Epithelial cell of proximal tubule (primary cell): ENCODE measurements around the gene DCST2. TPM values are rescaled to one million over a fixed set of nuclear protein-coding genes. Genes with fewer than 3 reads are reported as not detected.

Source experiments
- DNase-seq: peaks from one replicate; pipeline ENCODE4 v3.0.0-alpha.2; 2011; ENCODE audit warnings: low read depth
- H3K4me3 ChIP-seq: 2 replicates; pipeline ENCODE4 v1.5.1; 2011; ENCODE audit warnings: low read depth, mild to moderate bottlenecking, low read length
- CTCF ChIP-seq: conservative IDR thresholded peaks from 2 replicates; pipeline ENCODE4 v1.5.1; 2012; ENCODE audit warnings: low read depth, mild to moderate bottlenecking, low read length
- total RNA-seq: library from RNA; depleted of rRNA; stranded (reverse); fragments of >200 nt; gene quantifications from 2 replicates; pipeline ENCODE4 v1.2.3, GENCODE V29; 2015

Gene DCST2
- total RNA-seq, 1 donor from 2014 or later, result 0.12 TPM

GRCh38 chr1:155035936-155036335 is 2.4 kb upstream of the DCST2 start:
- DNase-seq, result no peak
- no peak for TF ChIP-seq CTCF
- H3K4me3 ChIP-seq, result no peak overlapping the region

GRCh38 chr1:155034318-155035208 is 982 bp upstream of the DCST2 start:
- H3K4me3 ChIP-seq, result no peak overlapping the region
- no peak for DNase-seq
- no peak for TF ChIP-seq CTCF

GRCh38 chr1:155032886-155033285 is 695 bp downstream of the DCST2 start:
- TF ChIP-seq CTCF, result no peak
- DNase-seq, result no peak

GRCh38 chr1:155030899-155031298 is 2.7 kb downstream of the DCST2 start:
- no peak for DNase-seq
- no peak for TF ChIP-seq CTCF

More at GRCh38 chr1:155032886-155033285, 695 bp downstream of the DCST2 start:
- no peak overlapping the region for H3K4me3 ChIP-seq

GRCh38 chr1:155030243-155030795 is 3.3 kb downstream of the DCST2 start:
- no peak for TF ChIP-seq CTCF
- DNase-seq, result no peak
- no peak overlapping the region for H3K4me3 ChIP-seq

More at GRCh38 chr1:155030899-155031298, 2.7 kb downstream of the DCST2 start:
- H3K4me3 ChIP-seq, result no peak overlapping the region

GRCh38 chr1:155029513-155030242 is 3.9 kb downstream of the DCST2 start:
- no peak overlapping the region for H3K4me3 ChIP-seq
- TF ChIP-seq CTCF, result no peak
- no peak for DNase-seq
